ENCODE measurements around the gene ATP10B. TPM values are rescaled to one million over a fixed set of nuclear protein-coding genes. Genes with fewer than 3 reads are reported as not detected.

The ATP10B gene
- total RNA-seq, 5 donors from 2014 or later (not counting 1 experiment from before 2014, with no cell fraction given) = 0.07 to 0.12 (median 0.09) TPM; not detected in 2

- H3K9me3 Mint-ChIP-seq = no peaks in the 10 kb centered on the region
- Histone ChIP-seq H3K27ac (ENCODE audit: low read length) (no peak overlapping the region), H3K9me3 (no peaks in the 10 kb centered on the region), H3K27me3 (replicated peaks in 1 of 2; ENCODE audit: control insufficient read depth in 2 of 2, extremely low read depth in 1 of 2, insufficient read depth in 2 of 2, low read length in 1 of 2) (no peaks in the 10 kb centered on the region), H3K4me3 (ENCODE audit: control insufficient read depth in 1 of 2, extremely low read depth in 1 of 2, low read length in 1 of 2) (no peak overlapping the region), H3K4me1 (ENCODE audit: control insufficient read depth in 1 of 2, extremely low read depth in 1 of 2, insufficient read depth in 2 of 2, low read length in 2 of 2) (no peaks in the 10 kb centered on the region), H3K36me3 (ENCODE audit: control insufficient read depth in 2 of 2, extremely low read depth in 1 of 2, insufficient read depth in 1 of 2, low read length in 1 of 2) (no peaks in the 10 kb centered on the region)
- 54% methylated on average over 3 of the region's 7 CpGs for WGBS (ENCODE audit: insufficient coverage)
- no peaks in the 10 kb centered on the region for H3K36me3 Mint-ChIP-seq
- CTCF ChIA-PET = no interaction called here
- H3K4me3 Mint-ChIP-seq = no peak overlapping the region
- ATAC-seq (replicated peaks in 1 of 4) (no peak), DNase-seq (no peak)
- no peaks in the 10 kb centered on the region for H3K27me3 Mint-ChIP-seq
- no peaks in the 10 kb centered on the region for H3K4me1 Mint-ChIP-seq
- H3K27ac Mint-ChIP-seq = no peak overlapping the region
- POLR2A ChIA-PET = no interaction called here
Measured at GRCh38 chr5:160693831-160694465, 158.1 kb downstream of the ATP10B start.

GRCh38 chr5:160692271-160692670, 159.7 kb downstream of the ATP10B start:
- ChIA-PET CTCF (interaction anchor here (0.5 to 0.6 kb wide), 2 partner anchors 1145 to 1798 kb away, joined by 3 read pairs; no protein-coding TSS in a partner anchor), POLR2A (no interaction called here)
- Histone ChIP-seq H3K4me1 (ENCODE audit: control insufficient read depth in 1 of 2, extremely low read depth in 1 of 2, insufficient read depth in 2 of 2, low read length in 2 of 2) (no peaks in the 10 kb centered on the region), H3K4me3 (ENCODE audit: control insufficient read depth in 1 of 2, extremely low read depth in 1 of 2, low read length in 1 of 2) (no peak overlapping the region), H3K27me3 (replicated peaks in 1 of 2; ENCODE audit: control insufficient read depth in 2 of 2, extremely low read depth in 1 of 2, insufficient read depth in 2 of 2, low read length in 1 of 2) (no peaks in the 10 kb centered on the region), H3K36me3 (ENCODE audit: control insufficient read depth in 2 of 2, extremely low read depth in 1 of 2, insufficient read depth in 1 of 2, low read length in 1 of 2) (no peaks in the 10 kb centered on the region), H3K27ac (ENCODE audit: low read length) (no peak overlapping the region), H3K9me3 (no peaks in the 10 kb centered on the region)
- no peak for ATAC-seq (replicated peaks in 1 of 4)
- Mint-ChIP-seq H3K27me3 (peaks cover 0 to 6% of the 10 kb centered on the region in 2 donors), H3K36me3 (no peaks in the 10 kb centered on the region), H3K4me1 (no peaks in the 10 kb centered on the region), H3K4me3 (no peak overlapping the region), H3K27ac (no peak overlapping the region), H3K9me3 (no peaks in the 10 kb centered on the region)
- WGBS (ENCODE audit: insufficient coverage) = 100% methylated on average over 2 of the region's 2 CpGs
- DNase-seq = no peak

GRCh38 chr5:160685695-160686094, 166.3 kb downstream of the ATP10B start:
- Mint-ChIP-seq H3K27ac (no peak overlapping the region), H3K9me3 (no peaks in the 10 kb centered on the region), H3K4me3 (no peak overlapping the region), H3K36me3 (no peaks in the 10 kb centered on the region), H3K27me3 (peaks cover 3 to 6% of the 10 kb centered on the region in 2 donors), H3K4me1 (no peaks in the 10 kb centered on the region)
- no peak for DNase-seq
- CTCF ChIA-PET = interaction anchor here in 1 of 2 donors (0.6 kb wide), 1 partner anchor 50 kb away, joined by 3 read pairs; no protein-coding TSS in a partner anchor
- Histone ChIP-seq H3K9me3 (no peaks in the 10 kb centered on the region), H3K27me3 (replicated peaks in 1 of 2; ENCODE audit: control insufficient read depth in 2 of 2, extremely low read depth in 1 of 2, insufficient read depth in 2 of 2, low read length in 1 of 2) (no peaks in the 10 kb centered on the region), H3K4me1 (ENCODE audit: control insufficient read depth in 1 of 2, extremely low read depth in 1 of 2, insufficient read depth in 2 of 2, low read length in 2 of 2) (no peaks in the 10 kb centered on the region), H3K36me3 (ENCODE audit: control insufficient read depth in 2 of 2, extremely low read depth in 1 of 2, insufficient read depth in 1 of 2, low read length in 1 of 2) (no peaks in the 10 kb centered on the region), H3K4me3 (ENCODE audit: control insufficient read depth in 1 of 2, extremely low read depth in 1 of 2, low read length in 1 of 2) (no peak overlapping the region), H3K27ac (ENCODE audit: low read length) (no peak overlapping the region)
- ATAC-seq (replicated peaks in 1 of 4) = no peak
- WGBS (ENCODE audit: insufficient coverage) = 70% methylated on average over 2 of the region's 6 CpGs
- POLR2A ChIA-PET = no interaction called here

- Histone ChIP-seq H3K36me3 (ENCODE audit: control insufficient read depth in 2 of 2, extremely low read depth in 1 of 2, insufficient read depth in 1 of 2, low read length in 1 of 2) (no peaks in the 10 kb centered on the region), H3K27me3 (replicated peaks in 1 of 2; ENCODE audit: control insufficient read depth in 2 of 2, extremely low read depth in 1 of 2, insufficient read depth in 2 of 2, low read length in 1 of 2) (no peaks in the 10 kb centered on the region), H3K4me3 (ENCODE audit: control insufficient read depth in 1 of 2, extremely low read depth in 1 of 2, low read length in 1 of 2) (no peak overlapping the region), H3K9me3 (no peaks in the 10 kb centered on the region), H3K4me1 (ENCODE audit: control insufficient read depth in 1 of 2, extremely low read depth in 1 of 2, insufficient read depth in 2 of 2, low read length in 2 of 2) (no peaks in the 10 kb centered on the region), H3K27ac (ENCODE audit: low read length) (no peak overlapping the region)
- peaks cover 3 to 6% of the 10 kb centered on the region in 2 donors for H3K27me3 Mint-ChIP-seq
- no peaks in the 10 kb centered on the region for H3K36me3 Mint-ChIP-seq
- DNase-seq = no peak
- ChIA-PET POLR2A (no interaction called here), CTCF (interaction anchor here in 1 of 2 donors (0.6 kb wide), 1 partner anchor 50 kb away, joined by 3 read pairs; no protein-coding TSS in a partner anchor)
- H3K4me3 Mint-ChIP-seq = no peak overlapping the region
- no peak overlapping the region for H3K27ac Mint-ChIP-seq
- WGBS (ENCODE audit: insufficient coverage) = 29% methylated on average over 1 of the region's 1 CpG
- H3K9me3 Mint-ChIP-seq = no peaks in the 10 kb centered on the region
- H3K4me1 Mint-ChIP-seq = no peaks in the 10 kb centered on the region
- ATAC-seq (replicated peaks in 1 of 4) = no peak
Measured at GRCh38 chr5:160685219-160685618, 166.8 kb downstream of the ATP10B start.

GRCh38 chr5:160679567-160680309, 172.3 kb downstream of the ATP10B start:
- Histone ChIP-seq H3K27me3 (replicated peaks in 1 of 2; ENCODE audit: control insufficient read depth in 2 of 2, extremely low read depth in 1 of 2, insufficient read depth in 2 of 2, low read length in 1 of 2) (no peaks in the 10 kb centered on the region), H3K4me1 (ENCODE audit: control insufficient read depth in 1 of 2, extremely low read depth in 1 of 2, insufficient read depth in 2 of 2, low read length in 2 of 2) (no peaks in the 10 kb centered on the region), H3K36me3 (ENCODE audit: control insufficient read depth in 2 of 2, extremely low read depth in 1 of 2, insufficient read depth in 1 of 2, low read length in 1 of 2) (no peaks in the 10 kb centered on the region), H3K27ac (ENCODE audit: low read length) (no peak overlapping the region), H3K9me3 (no peaks in the 10 kb centered on the region), H3K4me3 (ENCODE audit: control insufficient read depth in 1 of 2, extremely low read depth in 1 of 2, low read length in 1 of 2) (no peak overlapping the region)
- Mint-ChIP-seq H3K9me3 (no peaks in the 10 kb centered on the region), H3K36me3 (no peaks in the 10 kb centered on the region), H3K27me3 (peaks cover 5 to 11% of the 10 kb centered on the region in 2 donors), H3K27ac (no peak overlapping the region), H3K4me3 (no peak overlapping the region), H3K4me1 (no peaks in the 10 kb centered on the region)
- POLR2A ChIA-PET = no interaction called here
- CTCF ChIA-PET = no interaction called here
- DNase-seq = no peak
- no CpG with 5 or more reads among the region's 6 CpGs for WGBS (ENCODE audit: insufficient coverage)
- ATAC-seq (replicated peaks in 1 of 4) = no peak

- H3K36me3 Mint-ChIP-seq = no peaks in the 10 kb centered on the region
- ATAC-seq (replicated peaks in 1 of 4) = no peak
Measured at GRCh38 chr5:160675988-160676387, 176.0 kb downstream of the ATP10B start.

More at GRCh38 chr5:160675988-160676387, 176.0 kb downstream of the ATP10B start:
- Histone ChIP-seq H3K27ac (ENCODE audit: low read length) (no peak overlapping the region), H3K4me1 (ENCODE audit: control insufficient read depth in 1 of 2, extremely low read depth in 1 of 2, insufficient read depth in 2 of 2, low read length in 2 of 2) (no peaks in the 10 kb centered on the region), H3K4me3 (ENCODE audit: control insufficient read depth in 1 of 2, extremely low read depth in 1 of 2, low read length in 1 of 2) (no peak overlapping the region), H3K27me3 (replicated peaks in 1 of 2; ENCODE audit: control insufficient read depth in 2 of 2, extremely low read depth in 1 of 2, insufficient read depth in 2 of 2, low read length in 1 of 2) (no peaks in the 10 kb centered on the region), H3K9me3 (no peaks in the 10 kb centered on the region), H3K36me3 (ENCODE audit: control insufficient read depth in 2 of 2, extremely low read depth in 1 of 2, insufficient read depth in 1 of 2, low read length in 1 of 2) (no peaks in the 10 kb centered on the region)
- H3K9me3 Mint-ChIP-seq = no peaks in the 10 kb centered on the region
- H3K27ac Mint-ChIP-seq = no peak overlapping the region
- CTCF ChIA-PET = no interaction called here
- H3K27me3 Mint-ChIP-seq = peaks cover 5 to 12% of the 10 kb centered on the region in 2 donors
- no peak for DNase-seq
- H3K4me1 Mint-ChIP-seq = no peaks in the 10 kb centered on the region
- POLR2A ChIA-PET = no interaction called here
- 57% methylated on average over 1 of the region's 2 CpGs for WGBS (ENCODE audit: insufficient coverage)
- no peak overlapping the region for H3K4me3 Mint-ChIP-seq

Data from T-cell (primary cell).